Measurements from ENCODE around the gene DTX3. TPM values are rescaled to one million over a fixed set of nuclear protein-coding genes. Genes with fewer than 3 reads are reported as not detected.
A peak's percentile ranks its signal among the peaks of the same experiment; 100 is the strongest.

The DTX3 gene
- total and polyA plus RNA-seq, 2 experiments from 2014 or later: 22.8 to 46.6 TPM

- TF ChIP-seq ZNF462 (CRISPR knock-in tag; IDR thresholded peaks at IDR 0.05): no peak
- TF ChIP-seq EZH2phosphoT487 (IDR thresholded peaks at IDR 0.05; ENCODE audit: unreplicated experiment): peak; percentile 84
These were observed 16.4 kb downstream of the DTX3 start (continued) for GRCh38 chr12:57620936-57621496.

GRCh38 chr12:57621497-57622292 is 17.1 kb downstream of the DTX3 start:
- Histone ChIP-seq H3K27me3 (ENCODE audit: insufficient read depth) (peaks cover 100% of the 10 kb centered on the region), H3K79me2 (replicated peaks; ENCODE audit: insufficient read depth) (no peaks in the 10 kb centered on the region), H3F3A (replicated peaks; ENCODE audit: low read depth) (0 out of 2 replicates have a peak, but pooled peaks cover 13% of the 10 kb centered on the region), H3K9me2 (ENCODE audit: insufficient read depth) (no peaks in the 10 kb centered on the region), H3K4me2 (peak overlapping the region; percentile 87), H3K36me3 (ENCODE audit: insufficient read depth) (peaks cover under 1% of the 10 kb centered on the region; the same call in 1 of the 2 replicates), H2AFZ (0 out of 2 replicates have a peak overlapping the region, but pooled peaks have one; percentile 69), H4K20me1 (replicated peaks; ENCODE audit: insufficient read depth) (peaks cover 8% of the 10 kb centered on the region), H3K4me1 (ENCODE audit: insufficient read depth) (peaks cover 24% of the 10 kb centered on the region), H3K27ac (ENCODE audit: low read depth) (no peak overlapping the region), H3K4me3 (peak overlapping the region; percentile 59)
- Mint-ChIP-seq H3K27me3 (ENCODE audit: insufficient read depth, low read depth, poor library complexity) (peaks cover 100% of the 10 kb centered on the region), H3K9me3 (no peaks in the 10 kb centered on the region), H3K4me3 (peak overlapping the region; percentile 71), H3K27ac (no peak overlapping the region), H3K36me3 (ENCODE audit: low read depth) (peaks cover 3% of the 10 kb centered on the region; the same call in 1 of the 3 replicates), H3K4me1 (peaks cover 27% of the 10 kb centered on the region)
- peak; percentile 73 for ATAC-seq
- TF ChIP-seq CTCF (conservative IDR thresholded peaks at IDR 0.05; ENCODE audit: low read depth in 2 of 2) (peak; percentile 66 to 79), STAT1 (IDR thresholded peaks at IDR 0.05; ENCODE audit: unreplicated experiment) (no peak), POLR2AphosphoS5 (IDR thresholded peaks at IDR 0.05; ENCODE audit: low read depth) (no peak), EZH2 (IDR thresholded peaks at IDR 0.05; ENCODE audit: low read depth, unreplicated experiment) (peak; percentile 51)
- DNase-seq (ENCODE audit: low spot score): peak; percentile 77

Data from GM23338 (cell line).